Ectodermal cell (in vitro differentiated cells): ENCODE results near the gene UBTD1.
A peak's percentile ranks its signal among the peaks of the same experiment; 100 is the strongest.

Source experiments
- H3K27ac ChIP-seq: 2 replicates; pipeline ENCODE4 v1.7.0; 2013; ENCODE audit warnings: mild to moderate bottlenecking, low read depth, low read length; ENCODE audit not compliant: insufficient read depth, poor library complexity, severe bottlenecking
- H3K27me3 ChIP-seq: 2 replicates; pipeline ENCODE4 v1.7.0; 2013; ENCODE audit warnings: mild to moderate bottlenecking, low read length; ENCODE audit not compliant: insufficient read depth, control insufficient read depth, poor library complexity, severe bottlenecking
- H3K36me3 ChIP-seq: one replicate; pipeline ENCODE4 v1.7.0; 2013; ENCODE audit warnings: low read length; ENCODE audit not compliant: control insufficient read depth, insufficient read depth
- H3K4me1 ChIP-seq: one replicate; pipeline ENCODE4 v1.7.0; 2013; ENCODE audit warnings: low read length; ENCODE audit not compliant: control insufficient read depth, insufficient read depth
- H3K4me3 ChIP-seq: 2 replicates; pipeline ENCODE4 v1.7.0; 2013; ENCODE audit warnings: low read depth, low read length, control low read depth; ENCODE audit not compliant: insufficient read depth
- H3K9me3 ChIP-seq: 2 replicates; pipeline ENCODE4 v1.7.0; 2013; ENCODE audit warnings: mild to moderate bottlenecking, low read length, moderate library complexity; ENCODE audit not compliant: control insufficient read depth
- WGBS, 2 experiments: methylation state at CpG; one replicate each; pipeline ENCODE4 v1.1.7; 2013; ENCODE audit warnings: missing lambda C conversion rate in 2 of 2; 5-methylcytosine and 5-hydroxymethylcytosine counted together

The UBTD1 gene

GRCh38 chr10:97537186-97537869, 38.6 kb downstream of the UBTD1 start:
- Histone ChIP-seq H3K4me1 (peaks cover 18% of the 10 kb centered on the region), H3K36me3 (no peaks in the 10 kb centered on the region), H3K27ac (no peak overlapping the region), H3K4me3 (no peak overlapping the region), H3K27me3 (no peaks in the 10 kb centered on the region), H3K9me3 (no peaks in the 10 kb centered on the region)
- WGBS, 2 experiments = 94 to 95% methylated on average over 5 of the region's 5 CpGs

DNA sequence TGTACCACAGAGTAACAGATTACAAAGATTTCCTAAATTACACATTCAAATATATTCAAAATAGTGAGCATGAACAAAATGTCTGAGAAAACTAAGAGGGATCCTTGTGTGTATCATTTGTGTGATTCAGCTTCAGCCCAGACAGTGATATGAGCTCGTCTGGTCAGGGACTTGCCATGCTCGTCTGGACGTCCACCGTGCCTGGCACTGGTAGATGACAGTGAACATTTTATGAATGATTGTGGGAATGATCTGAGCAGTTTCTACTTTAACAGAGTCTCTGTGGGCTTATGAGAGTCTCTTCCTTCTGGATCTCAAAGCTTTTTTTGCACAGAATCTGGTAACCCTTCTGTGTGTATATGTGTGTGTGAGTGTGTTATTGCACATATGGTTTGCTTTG, 39.7 kb downstream of the UBTD1 start:
- 91 to 95% methylated on average over 4 of the region's 4 CpGs for WGBS, 2 experiments
- H3K27me3 ChIP-seq = no peaks in the 10 kb centered on the region
- no peaks in the 10 kb centered on the region for H3K36me3 ChIP-seq
- peaks cover 24% of the 10 kb centered on the region for H3K4me1 ChIP-seq
- no peak overlapping the region for H3K27ac ChIP-seq
- H3K9me3 ChIP-seq = no peaks in the 10 kb centered on the region
- H3K4me3 ChIP-seq = no peak overlapping the region

DNA sequence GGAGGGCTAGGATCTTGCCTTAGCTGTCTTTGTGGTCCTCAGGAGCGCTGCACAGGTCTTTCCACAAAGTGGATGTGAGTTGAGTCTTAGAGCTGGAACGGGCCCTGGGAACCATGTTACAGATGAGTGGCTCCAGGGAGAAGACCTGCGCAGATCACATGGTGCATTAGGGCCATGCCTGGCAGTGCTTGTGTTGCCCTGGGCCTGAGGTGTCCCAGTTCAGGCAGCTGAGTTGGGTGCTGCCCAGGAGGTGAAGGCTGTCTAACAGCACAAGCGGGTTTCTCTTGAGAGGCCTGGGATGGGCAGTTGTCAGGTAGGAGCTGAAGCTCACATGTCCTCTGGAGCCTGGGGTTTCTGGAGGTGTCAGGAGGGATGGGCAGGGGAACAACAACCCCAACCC, 40.1 kb downstream of the UBTD1 start:
- Histone ChIP-seq H3K36me3 (no peaks in the 10 kb centered on the region), H3K9me3 (no peaks in the 10 kb centered on the region), H3K4me3 (no peak overlapping the region), H3K27me3 (no peaks in the 10 kb centered on the region), H3K4me1 (peaks cover 24% of the 10 kb centered on the region), H3K27ac (no peak overlapping the region)
- WGBS, 2 experiments = 94 to 95% methylated on average over 4 of the region's 4 CpGs

DNA sequence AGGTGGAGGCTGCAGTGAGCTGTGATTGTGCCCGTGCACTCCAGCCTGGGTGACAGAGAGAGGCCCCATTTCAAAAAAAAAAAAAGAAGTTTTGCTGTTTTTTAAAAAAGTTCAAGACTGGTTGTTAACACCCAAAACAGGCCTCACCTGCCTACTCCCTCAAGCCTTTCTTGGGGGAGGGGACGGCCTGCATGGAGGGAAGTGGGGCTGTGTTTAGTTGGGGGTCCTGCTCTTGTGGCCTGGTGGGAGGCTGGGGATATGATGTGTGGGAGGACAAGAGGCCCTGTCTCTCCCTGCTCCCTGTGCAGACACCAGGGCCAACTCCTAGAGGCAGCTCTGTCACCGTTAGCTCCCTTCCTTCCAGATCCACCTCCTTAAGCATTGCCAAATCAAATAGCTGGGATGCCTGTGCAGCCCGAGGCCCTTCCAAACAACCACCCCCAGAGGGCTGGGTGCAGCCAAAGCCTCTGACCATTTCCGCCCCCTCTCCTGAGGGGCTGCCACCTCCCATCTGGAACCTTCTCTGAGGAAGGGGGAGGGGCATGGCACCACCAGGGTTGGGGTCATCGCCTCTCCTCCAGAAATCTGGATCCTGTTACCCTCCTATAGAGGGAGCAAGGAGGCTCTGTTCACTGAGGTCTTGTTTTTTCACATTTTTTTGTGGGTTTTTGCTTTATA, 40.9 kb downstream of the UBTD1 start:
- Histone ChIP-seq H3K9me3 (no peaks in the 10 kb centered on the region), H3K36me3 (no peaks in the 10 kb centered on the region), H3K4me3 (no peak overlapping the region), H3K27ac (peak overlapping the region; percentile 26), H3K4me1 (peaks cover 24% of the 10 kb centered on the region), H3K27me3 (no peaks in the 10 kb centered on the region)
- 65 to 66% methylated on average over 5 to 6 of the region's 6 CpGs for WGBS, 2 experiments

DNA sequence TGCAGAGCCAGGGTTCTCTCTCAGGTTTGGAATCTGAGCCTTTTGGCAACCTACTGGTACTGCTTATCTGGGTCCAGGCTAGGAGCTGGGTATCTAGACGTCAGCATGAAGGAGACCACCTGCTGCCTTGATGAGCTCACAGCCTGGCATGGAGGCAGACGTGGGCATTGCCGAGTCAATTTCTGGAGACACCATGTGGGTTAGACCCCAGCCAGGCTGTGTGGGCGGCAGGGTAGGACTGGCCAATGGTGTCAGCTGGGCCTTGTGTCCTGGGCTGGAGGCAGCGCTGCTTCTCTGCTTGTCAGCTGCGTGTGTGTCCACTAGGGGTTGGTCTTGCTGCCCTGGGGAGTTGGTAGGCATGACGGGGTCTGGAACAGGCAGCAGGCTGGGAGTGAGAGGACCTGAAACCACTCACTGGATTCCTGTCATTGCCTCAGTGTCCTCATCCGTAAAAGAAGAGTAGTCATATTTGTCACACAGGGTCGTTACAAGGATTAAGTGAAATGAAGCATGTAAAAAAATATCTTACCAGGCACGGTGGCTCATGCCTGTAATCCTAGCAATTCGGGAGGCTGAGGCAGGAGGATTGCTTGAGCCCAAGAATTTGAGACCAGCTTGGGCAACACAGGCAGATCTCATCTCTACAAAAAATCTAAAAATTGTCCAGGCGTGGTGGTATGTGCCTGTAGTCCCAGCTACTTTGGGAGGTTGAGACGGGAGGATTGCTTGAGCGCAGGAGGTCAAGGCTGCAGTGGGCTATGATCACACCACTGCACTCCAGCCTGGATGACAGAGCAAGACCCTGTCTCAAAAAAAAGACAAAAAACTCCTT, 42.2 kb downstream of the UBTD1 start:
- H3K27ac ChIP-seq = no peak overlapping the region

GRCh38 chr10:97542169-97543024, 43.7 kb downstream of the UBTD1 start:
- no peaks in the 10 kb centered on the region for H3K27me3 ChIP-seq
- H3K4me3 ChIP-seq = no peak overlapping the region
- peaks cover 24% of the 10 kb centered on the region for H3K4me1 ChIP-seq
- H3K36me3 ChIP-seq = no peaks in the 10 kb centered on the region
- no peaks in the 10 kb centered on the region for H3K9me3 ChIP-seq
- H3K27ac ChIP-seq = peak overlapping the region; percentile 40
- 87% methylated on average over 9 of the region's 9 CpGs for WGBS, 2 experiments

More for the DNA sequence above, 42.2 kb downstream of the UBTD1 start:
- Histone ChIP-seq H3K27me3 (no peaks in the 10 kb centered on the region), H3K9me3 (no peaks in the 10 kb centered on the region), H3K4me3 (no peak overlapping the region), H3K36me3 (no peaks in the 10 kb centered on the region), H3K4me1 (peaks cover 24% of the 10 kb centered on the region)
- 92% methylated on average over 14 of the region's 14 CpGs for whole genome bisulfite sequencing, 2 experiments

DNA sequence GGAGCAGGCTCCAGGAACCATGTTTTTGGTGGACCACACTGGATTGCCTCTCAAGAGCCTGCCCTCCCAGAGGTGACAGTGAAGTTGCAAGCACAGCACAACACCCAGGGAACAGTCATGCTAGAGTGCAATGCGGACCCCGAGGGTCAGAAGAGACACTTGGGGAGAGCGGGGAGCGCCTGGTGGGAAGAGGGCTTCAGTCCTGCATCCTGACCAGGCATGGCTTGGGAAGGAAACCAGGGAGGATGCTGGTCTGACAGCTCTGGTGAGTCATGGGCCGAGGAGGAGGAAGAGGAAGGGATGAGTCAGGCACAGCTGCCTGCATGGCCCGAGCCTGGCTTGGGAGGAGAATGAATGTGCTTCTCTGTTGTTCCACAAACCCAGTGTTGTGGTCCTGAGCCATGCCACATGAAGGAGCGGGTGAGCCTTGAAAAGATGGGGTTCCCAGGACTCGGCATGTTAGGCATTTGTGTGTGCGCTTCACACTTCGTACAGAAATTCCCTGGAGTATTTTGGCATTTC, 44.4 kb downstream of the UBTD1 start:
- 86 to 91% methylated on average over 10 of the region's 10 CpGs for WGBS, 2 experiments
- no peaks in the 10 kb centered on the region for H3K9me3 ChIP-seq
- no peak overlapping the region for H3K27ac ChIP-seq
- H3K27me3 ChIP-seq = no peaks in the 10 kb centered on the region
- H3K4me3 ChIP-seq = no peak overlapping the region
- H3K36me3 ChIP-seq = no peaks in the 10 kb centered on the region
- H3K4me1 ChIP-seq = peaks cover 24% of the 10 kb centered on the region

DNA sequence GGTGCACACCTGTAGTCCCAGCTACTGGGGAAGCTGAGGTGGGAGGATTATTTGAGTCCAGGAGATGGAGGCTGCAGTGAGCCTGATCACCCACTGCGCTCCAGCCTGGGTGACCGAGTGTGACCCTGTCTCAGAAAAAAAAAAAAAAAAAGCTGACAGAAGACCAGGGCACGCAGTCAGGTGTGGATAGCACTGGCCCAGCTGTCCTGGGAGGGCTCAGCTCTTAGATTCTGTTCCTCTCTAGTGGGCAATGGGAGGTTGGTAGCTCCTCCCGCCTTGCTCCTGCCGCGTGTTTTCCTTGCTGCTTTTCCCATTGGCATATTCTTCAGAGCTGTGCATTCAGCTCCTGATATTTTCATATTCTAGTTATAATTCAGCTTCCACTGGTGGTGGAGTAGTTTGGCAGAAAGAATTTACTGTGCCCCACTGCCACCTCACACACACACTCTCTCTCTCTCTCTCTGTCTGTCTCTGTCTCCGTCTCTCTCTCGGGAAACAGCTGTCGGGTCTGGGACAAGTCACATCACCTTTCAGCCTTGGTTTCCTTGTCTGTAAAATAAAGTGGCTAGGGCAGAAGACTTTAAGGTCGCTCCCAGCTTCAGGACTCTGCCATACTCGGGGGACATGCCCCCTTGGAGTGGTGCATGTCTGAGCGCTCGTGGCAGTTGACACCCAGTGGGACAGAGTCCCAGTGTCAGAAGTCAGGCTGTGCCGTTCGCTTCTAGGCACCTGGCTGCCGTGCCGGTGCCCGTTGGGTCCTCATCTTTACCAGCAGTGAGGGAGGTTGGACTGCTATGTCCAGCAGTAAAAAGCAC, 47.9 kb downstream of the UBTD1 start:
- no peak overlapping the region for H3K27ac ChIP-seq
- WGBS, 2 experiments = 89 to 92% methylated on average over 18 of the region's 18 CpGs
- H3K4me3 ChIP-seq = no peak overlapping the region
- peaks cover 38% of the 10 kb centered on the region for H3K4me1 ChIP-seq
- H3K9me3 ChIP-seq = no peaks in the 10 kb centered on the region
- H3K36me3 ChIP-seq = no peaks in the 10 kb centered on the region
- no peaks in the 10 kb centered on the region for H3K27me3 ChIP-seq

- H3K4me3 ChIP-seq = no peak overlapping the region
- no peaks in the 10 kb centered on the region for H3K36me3 ChIP-seq
- H3K27ac ChIP-seq = no peak overlapping the region
- peaks cover 33% of the 10 kb centered on the region for H3K4me1 ChIP-seq
- 90 to 92% methylated on average over 4 of the region's 4 CpGs for whole genome bisulfite sequencing, 2 experiments
- no peaks in the 10 kb centered on the region for H3K9me3 ChIP-seq
- H3K27me3 ChIP-seq = no peaks in the 10 kb centered on the region
Measured at GRCh38 chr10:97547271-97547600, 48.5 kb downstream of the UBTD1 start.
